ENCODE results near the gene ILKAP.

The ILKAP gene

DNA sequence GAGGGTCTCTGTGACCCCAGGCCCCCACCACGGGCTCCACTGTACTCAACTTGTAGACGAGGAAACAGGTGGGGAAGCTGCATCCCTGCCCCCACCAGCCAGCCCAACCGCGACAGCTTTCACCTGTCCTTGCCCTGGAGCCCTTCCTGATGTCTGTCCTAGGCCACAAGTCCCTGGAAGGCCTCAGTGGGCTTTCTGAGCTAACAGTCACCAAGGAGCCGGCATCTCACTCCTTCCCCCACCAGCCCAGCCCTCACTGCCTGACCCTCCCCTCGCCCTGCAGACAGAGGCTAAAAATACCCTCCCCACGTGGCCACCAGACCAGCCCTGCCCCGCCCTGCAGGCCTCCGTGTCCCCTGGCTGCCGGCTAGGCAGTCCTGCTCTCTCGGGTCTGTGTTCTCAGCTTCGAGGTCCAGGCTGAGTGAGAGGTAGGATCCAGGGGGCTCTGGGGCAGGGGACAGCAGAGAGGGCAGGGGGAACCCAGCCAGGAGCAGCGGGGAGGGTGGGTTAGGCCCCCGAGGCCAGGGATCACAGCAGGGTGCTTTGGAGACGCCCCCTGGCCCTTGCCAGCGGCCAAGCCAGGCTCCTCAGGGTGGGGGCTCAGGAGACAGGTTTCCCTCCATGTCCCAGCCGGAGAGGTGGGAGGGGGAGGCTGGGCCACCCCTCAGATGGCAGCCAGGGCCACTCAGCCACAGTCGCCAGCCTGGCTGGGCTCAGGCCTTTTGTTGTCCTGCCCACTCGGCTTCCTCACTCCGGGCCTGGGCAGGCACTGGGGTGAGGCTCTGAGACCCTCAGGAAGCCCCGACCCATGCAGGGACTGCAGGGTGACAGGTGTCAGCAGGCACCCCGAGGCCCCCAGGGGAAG lies 64.9 kb downstream of the ILKAP start, which contains the start of gene KLHL30:
Gene KLHL30 (plus strand): TSS at position 338 of the 865 bp plus-strand sequence. CDS start 2,087 bp downstream, outside the sequence.
- peak within 1 kb of the TSS; percentile 29 for H3K4me3 ChIP-seq (ENCODE audit: low read length)
- H3K27me3 ChIP-seq (ENCODE audit: control insufficient read depth, insufficient read depth, low read length) = no peaks in the 10 kb centered on the region
- H3K4me1 ChIP-seq (ENCODE audit: control insufficient read depth, insufficient read depth, low read length) = peaks cover 13% of the 10 kb centered on the region
- no peak within 1 kb of the TSS for H3K9ac ChIP-seq (ENCODE audit: low read length)
- H3K27ac ChIP-seq (ENCODE audit: low read depth, low read length) = no peak within 1 kb of the TSS
- H3K36me3 ChIP-seq (ENCODE audit: control insufficient read depth, insufficient read depth, low read length) = no peaks in the 10 kb centered on the region

DNA sequence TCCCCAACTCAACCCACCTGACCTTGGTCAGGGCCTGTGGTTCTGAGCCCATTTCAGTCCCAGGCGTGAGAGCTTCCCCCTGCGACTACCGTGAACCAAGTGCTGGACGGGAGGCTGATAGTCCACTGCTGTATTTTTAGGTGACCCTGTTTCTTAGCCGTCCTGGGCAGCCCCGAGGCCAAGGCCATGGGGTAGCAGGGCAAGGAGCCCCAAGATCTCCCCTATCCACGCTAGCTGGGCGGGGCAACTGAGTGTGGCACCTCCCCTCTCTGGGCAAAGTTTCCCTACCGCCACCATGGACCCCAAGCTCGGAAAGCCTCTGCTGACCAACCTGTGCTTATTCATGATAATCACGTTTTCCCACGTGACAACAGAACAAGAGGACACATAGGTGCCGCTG lies 65.6 kb downstream of the ILKAP start:
- H3K36me3 ChIP-seq (ENCODE audit: control insufficient read depth, insufficient read depth, low read length) = no peaks in the 10 kb centered on the region
- peaks cover 12% of the 10 kb centered on the region for H3K4me1 ChIP-seq (ENCODE audit: control insufficient read depth, insufficient read depth, low read length)
- H3K9ac ChIP-seq (ENCODE audit: low read length) = no peak overlapping the region
- H3K27me3 ChIP-seq (ENCODE audit: control insufficient read depth, insufficient read depth, low read length) = no peaks in the 10 kb centered on the region
- H3K27ac ChIP-seq (ENCODE audit: low read depth, low read length) = no peak overlapping the region
- no peak overlapping the region for H3K4me3 ChIP-seq (ENCODE audit: low read length)

DNA sequence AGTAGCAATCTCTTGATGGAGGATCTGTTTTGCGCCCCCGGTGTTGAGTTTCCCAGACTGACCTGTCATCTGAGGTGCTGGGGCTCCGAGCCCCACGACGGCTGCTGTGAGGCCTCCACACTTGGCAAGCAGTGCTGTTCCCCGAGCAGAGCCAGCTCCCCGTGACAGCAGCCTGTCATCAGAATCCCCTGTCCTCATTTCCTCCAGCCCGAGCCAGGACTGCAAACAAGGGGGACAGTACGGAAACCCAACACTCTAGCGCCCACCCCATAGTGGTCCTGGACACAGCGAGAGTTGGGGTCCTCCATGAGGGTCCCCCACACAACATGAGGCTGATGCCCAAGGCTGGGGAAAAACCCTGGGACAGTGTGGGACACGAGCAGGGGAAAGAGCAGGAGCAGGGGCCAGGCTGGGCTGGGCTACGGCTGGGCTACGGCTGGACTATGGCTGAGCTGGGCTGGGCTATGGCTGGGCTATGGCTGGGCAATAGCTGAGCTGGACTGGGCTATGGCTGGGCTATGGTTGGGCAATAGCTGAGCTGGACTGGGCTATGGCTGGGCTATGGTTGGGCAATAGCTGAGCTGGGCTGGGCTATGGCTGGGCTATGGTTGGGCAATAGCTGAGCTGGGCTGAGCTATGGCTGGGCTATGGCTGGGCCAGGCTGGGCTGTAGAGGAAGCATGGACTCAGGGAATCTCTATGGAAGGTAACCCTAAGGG lies 66.5 kb downstream of the ILKAP start:
- H3K27ac ChIP-seq (ENCODE audit: low read depth, low read length) = no peak overlapping the region
- H3K27me3 ChIP-seq (ENCODE audit: control insufficient read depth, insufficient read depth, low read length) = no peaks in the 10 kb centered on the region
- H3K9ac ChIP-seq (ENCODE audit: low read length) = no peak overlapping the region
- H3K36me3 ChIP-seq (ENCODE audit: control insufficient read depth, insufficient read depth, low read length) = no peaks in the 10 kb centered on the region
- peaks cover 12% of the 10 kb centered on the region for H3K4me1 ChIP-seq (ENCODE audit: control insufficient read depth, insufficient read depth, low read length)
- no peak overlapping the region for H3K4me3 ChIP-seq (ENCODE audit: low read length)

DNA sequence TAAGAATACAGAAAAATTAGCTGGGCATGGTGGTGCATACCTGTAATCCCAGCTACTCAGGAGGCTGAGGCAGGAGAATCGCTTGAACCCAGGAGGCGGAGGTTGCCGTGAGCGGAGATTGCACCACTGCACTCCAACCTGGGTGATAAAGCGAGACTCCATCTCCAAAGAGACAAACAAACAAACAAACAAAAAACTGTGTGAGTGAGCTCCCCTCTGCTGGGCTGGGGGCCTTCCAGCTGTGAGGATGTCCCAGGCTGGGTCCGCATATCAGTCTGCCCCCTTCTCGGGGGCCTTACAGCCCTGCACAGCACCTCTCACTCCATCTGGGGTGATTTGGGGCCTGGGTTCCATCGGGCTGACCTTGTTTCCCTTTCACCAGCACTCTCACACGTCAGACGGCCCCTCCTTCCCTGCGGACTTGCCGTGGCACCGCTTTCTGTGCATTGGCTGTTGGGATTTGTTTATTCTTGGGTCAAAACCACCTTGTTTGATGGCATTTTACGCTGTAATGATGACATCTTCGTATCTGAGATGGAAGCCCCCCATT lies 67.8 kb downstream of the ILKAP start:
- Histone ChIP-seq H3K9ac (ENCODE audit: low read length) (no peak overlapping the region), H3K36me3 (ENCODE audit: control insufficient read depth, insufficient read depth, low read length) (no peaks in the 10 kb centered on the region), H3K4me1 (ENCODE audit: control insufficient read depth, insufficient read depth, low read length) (peaks cover 12% of the 10 kb centered on the region), H3K27me3 (ENCODE audit: control insufficient read depth, insufficient read depth, low read length) (no peaks in the 10 kb centered on the region), H3K4me3 (ENCODE audit: low read length) (no peak overlapping the region), H3K27ac (ENCODE audit: low read depth, low read length) (no peak overlapping the region)

DNA sequence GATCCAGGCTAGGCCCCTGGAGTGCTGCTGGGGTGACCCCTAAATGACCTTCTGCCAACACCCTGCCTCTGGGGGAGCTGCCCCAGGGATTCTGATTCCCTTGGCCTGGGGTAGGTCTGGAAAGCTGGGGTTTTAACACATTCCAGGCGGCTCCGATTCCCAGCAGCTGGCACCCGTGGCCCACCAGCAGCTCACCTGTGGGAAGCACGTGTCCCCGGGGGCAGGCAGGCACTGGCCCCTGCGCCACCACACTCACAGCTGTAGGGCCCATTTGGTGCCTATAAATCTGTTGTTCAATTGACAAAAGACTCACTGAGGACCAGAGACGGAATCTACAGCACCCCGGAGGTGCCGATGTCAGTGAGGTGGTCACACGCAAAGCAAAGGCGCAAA lies 69.1 kb downstream of the ILKAP start:
- Histone ChIP-seq H3K4me3 (ENCODE audit: low read length) (no peak overlapping the region), H3K27me3 (ENCODE audit: control insufficient read depth, insufficient read depth, low read length) (no peaks in the 10 kb centered on the region), H3K36me3 (ENCODE audit: control insufficient read depth, insufficient read depth, low read length) (no peaks in the 10 kb centered on the region), H3K9ac (ENCODE audit: low read length) (no peak overlapping the region), H3K4me1 (ENCODE audit: control insufficient read depth, insufficient read depth, low read length) (peaks cover 12% of the 10 kb centered on the region), H3K27ac (ENCODE audit: low read depth, low read length) (no peak overlapping the region)

DNA sequence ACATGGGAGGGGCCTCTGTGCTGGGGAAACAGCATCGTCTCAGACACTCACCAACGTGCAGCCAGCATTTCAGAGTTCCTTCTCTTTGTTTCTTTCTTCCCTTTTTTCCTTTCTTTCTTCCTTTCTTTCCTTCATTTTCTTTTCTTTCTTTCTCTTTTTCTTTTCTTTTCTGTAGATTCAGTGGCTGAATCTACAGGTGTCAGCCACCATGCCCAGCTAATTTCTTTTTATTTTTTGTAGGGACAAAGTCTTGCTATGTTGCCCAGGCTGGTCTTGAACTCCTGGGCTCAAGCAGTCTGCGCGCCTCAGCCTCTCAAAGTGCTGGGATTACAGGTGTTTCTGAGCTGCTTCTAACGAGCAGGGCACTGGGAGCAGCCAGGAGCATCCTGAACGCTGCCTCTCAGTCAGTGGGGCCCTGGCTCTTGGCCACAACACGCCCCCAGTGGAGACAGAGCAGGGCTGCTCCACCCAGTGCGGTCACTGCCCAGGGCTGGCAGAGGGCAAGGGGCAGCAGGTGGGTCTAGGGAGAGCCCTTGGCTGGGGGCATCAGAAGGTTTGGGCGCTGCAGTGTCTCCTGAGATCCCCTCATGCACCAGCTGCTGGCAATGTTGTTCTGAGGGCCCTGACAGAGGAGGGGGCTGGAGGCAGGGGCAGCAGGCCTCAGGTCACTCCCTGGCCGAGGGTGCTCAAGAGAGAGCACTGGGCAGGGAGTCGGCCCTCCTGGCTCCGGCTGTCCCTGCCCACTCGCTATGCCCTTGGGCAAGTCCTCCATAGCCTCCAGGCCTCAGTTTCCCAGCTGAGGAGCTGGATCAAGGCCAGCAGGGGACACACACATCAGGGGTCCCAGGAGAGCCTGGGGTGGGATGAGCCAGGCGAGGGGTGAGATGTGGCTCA lies 69.7 kb downstream of the ILKAP start:
- Histone ChIP-seq H3K4me1 (ENCODE audit: control insufficient read depth, insufficient read depth, low read length) (peaks cover 7% of the 10 kb centered on the region), H3K4me3 (ENCODE audit: low read length) (no peak overlapping the region), H3K9ac (ENCODE audit: low read length) (no peak overlapping the region), H3K36me3 (ENCODE audit: control insufficient read depth, insufficient read depth, low read length) (no peaks in the 10 kb centered on the region), H3K27me3 (ENCODE audit: control insufficient read depth, insufficient read depth, low read length) (no peaks in the 10 kb centered on the region), H3K27ac (ENCODE audit: low read depth, low read length) (no peak overlapping the region)

DNA sequence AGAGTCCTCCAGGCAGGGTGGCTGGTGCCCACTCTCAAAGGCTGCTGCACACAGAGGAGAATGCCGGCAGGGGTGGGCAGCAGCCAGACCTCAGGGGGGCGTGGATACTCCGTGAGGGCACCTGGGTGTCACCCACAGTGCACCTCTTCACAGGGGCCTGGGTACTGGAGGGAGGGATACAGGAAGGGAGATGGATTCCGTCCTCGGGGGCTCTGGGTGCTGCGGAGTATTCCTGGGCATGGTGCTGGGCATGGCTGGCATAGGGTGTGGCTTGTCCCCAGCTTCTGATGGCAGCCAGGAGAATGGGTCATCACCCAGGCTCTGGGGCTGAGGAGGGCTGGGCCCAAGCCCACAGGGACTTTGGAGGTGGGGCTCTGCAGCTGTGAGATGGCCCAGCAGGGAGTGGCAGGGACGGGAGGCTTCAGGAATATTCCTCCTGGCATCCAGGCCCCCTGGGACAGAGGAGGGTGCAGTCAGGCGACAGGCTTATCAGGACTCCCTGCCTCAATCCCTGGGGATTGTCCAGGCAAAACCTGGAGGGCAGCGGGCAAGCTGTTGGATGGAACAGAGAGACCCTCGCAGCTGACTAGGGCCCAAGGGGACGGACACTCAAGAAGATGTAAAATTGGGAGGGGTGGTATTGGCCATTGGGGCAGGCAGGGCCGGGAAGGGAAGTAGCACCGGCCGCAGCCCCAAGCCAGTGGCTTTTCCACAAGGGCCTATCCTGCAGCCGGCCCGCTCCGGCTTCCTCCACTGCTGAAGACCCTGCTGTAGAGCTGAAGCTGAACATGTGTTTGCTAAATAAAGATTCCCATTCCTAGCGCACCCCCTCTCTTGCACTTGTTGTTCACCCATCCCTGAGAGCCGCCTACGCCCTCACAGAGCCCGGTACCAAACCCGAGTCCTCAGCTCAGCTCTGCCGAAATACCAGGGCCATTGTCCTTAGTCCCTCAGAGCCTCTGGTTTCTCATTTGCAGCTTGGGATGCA lies 70.7 kb downstream of the ILKAP start:
- H3K27ac ChIP-seq (ENCODE audit: low read depth, low read length) = no peak overlapping the region
- peaks cover 3% of the 10 kb centered on the region for H3K4me1 ChIP-seq (ENCODE audit: control insufficient read depth, insufficient read depth, low read length)
- no peaks in the 10 kb centered on the region for H3K27me3 ChIP-seq (ENCODE audit: control insufficient read depth, insufficient read depth, low read length)
- H3K4me3 ChIP-seq (ENCODE audit: low read length) = no peak overlapping the region
- no peaks in the 10 kb centered on the region for H3K36me3 ChIP-seq (ENCODE audit: control insufficient read depth, insufficient read depth, low read length)
- H3K9ac ChIP-seq (ENCODE audit: low read length) = no peak overlapping the region

DNA sequence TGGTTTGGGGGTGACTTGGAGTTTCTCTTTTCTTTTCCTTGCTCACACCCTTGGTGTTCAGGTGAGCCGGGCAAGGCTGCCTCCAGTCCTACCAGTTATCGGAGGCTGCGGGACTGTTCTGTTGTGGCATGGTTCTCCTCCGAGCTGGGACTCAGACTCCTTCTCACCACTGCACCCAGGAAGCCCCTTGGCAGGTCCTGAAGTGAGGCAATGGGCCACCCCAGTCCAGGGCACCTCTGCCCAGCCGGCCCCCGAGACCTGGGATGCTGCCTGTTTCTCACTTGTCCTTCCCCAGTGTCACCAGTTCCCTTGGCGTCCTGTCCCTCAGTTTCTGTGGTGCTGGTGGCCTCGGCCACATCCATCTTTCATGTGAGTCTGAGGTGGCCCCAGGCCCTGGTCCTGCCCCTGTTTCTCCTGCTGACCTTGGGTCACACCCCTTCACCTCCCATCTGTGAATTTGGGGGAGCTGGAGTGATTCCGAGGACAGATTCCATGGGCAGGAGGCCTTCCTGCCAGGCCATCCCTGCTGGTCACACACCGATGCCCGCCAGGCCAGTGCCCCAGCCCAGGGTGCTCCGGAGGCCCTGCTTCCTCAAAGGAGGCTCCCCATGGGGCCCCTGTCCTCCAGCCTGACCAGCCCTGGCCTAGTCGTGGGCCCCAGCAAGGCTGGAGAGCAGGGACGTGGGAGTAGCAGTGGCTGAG lies 71.6 kb downstream of the ILKAP start:
- Histone ChIP-seq H3K27ac (ENCODE audit: low read depth, low read length) (no peak overlapping the region), H3K9ac (ENCODE audit: low read length) (no peak overlapping the region), H3K36me3 (ENCODE audit: control insufficient read depth, insufficient read depth, low read length) (no peaks in the 10 kb centered on the region), H3K27me3 (ENCODE audit: control insufficient read depth, insufficient read depth, low read length) (no peaks in the 10 kb centered on the region), H3K4me1 (ENCODE audit: control insufficient read depth, insufficient read depth, low read length) (peaks cover 7% of the 10 kb centered on the region), H3K4me3 (ENCODE audit: low read length) (no peak overlapping the region)

DNA sequence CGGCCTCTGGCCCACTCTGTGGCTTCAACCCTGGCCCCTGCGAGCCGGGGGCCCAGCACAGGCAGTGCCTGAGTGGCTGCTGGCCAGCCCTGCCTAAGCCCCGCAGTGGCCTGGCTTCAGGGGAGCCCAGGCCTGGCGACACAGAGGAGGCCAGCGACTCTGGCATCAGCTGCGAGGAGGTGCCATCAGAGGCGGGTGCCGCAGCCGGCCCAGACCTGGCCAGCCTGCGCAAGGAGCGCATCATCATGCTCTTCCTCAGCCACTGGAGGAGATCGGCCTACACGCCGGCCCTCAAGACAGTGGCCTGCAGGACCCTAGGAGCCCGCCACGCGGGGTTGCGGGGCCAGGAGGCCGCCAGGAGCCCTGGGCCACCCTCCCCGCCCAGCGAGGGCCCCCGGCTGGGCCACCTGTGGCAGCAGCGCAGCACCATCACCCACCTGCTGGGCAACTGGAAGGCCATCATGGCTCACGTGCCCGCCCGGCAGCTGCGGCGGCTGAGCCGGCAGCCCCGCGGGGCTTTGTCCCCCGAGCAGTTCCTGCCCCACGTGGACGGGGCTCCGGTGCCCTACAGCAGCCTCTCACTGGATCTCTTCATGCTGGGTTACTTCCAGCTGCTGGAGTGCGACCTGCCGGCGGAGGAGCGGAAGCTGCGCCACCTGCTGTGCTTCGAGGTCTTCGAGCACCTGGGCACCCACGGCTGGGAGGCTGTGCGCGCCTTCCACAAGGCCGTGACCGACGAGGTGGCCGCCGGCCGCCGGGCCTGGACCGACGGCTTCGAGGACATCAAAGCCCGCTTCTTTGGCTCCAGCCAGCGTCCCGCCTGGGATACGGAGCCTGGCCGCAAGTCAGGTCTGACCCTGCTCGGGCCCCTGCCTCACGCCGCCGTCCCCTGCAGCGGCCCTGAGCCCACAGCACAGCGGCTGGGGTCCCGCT lies 72.5 kb downstream of the ILKAP start:
- Histone ChIP-seq H3K9ac (ENCODE audit: low read length) (no peak overlapping the region), H3K4me3 (ENCODE audit: low read length) (no peak overlapping the region), H3K4me1 (ENCODE audit: control insufficient read depth, insufficient read depth, low read length) (peaks cover 9% of the 10 kb centered on the region), H3K27me3 (ENCODE audit: control insufficient read depth, insufficient read depth, low read length) (no peaks in the 10 kb centered on the region), H3K27ac (ENCODE audit: low read depth, low read length) (no peak overlapping the region), H3K36me3 (ENCODE audit: control insufficient read depth, insufficient read depth, low read length) (no peaks in the 10 kb centered on the region)

DNA sequence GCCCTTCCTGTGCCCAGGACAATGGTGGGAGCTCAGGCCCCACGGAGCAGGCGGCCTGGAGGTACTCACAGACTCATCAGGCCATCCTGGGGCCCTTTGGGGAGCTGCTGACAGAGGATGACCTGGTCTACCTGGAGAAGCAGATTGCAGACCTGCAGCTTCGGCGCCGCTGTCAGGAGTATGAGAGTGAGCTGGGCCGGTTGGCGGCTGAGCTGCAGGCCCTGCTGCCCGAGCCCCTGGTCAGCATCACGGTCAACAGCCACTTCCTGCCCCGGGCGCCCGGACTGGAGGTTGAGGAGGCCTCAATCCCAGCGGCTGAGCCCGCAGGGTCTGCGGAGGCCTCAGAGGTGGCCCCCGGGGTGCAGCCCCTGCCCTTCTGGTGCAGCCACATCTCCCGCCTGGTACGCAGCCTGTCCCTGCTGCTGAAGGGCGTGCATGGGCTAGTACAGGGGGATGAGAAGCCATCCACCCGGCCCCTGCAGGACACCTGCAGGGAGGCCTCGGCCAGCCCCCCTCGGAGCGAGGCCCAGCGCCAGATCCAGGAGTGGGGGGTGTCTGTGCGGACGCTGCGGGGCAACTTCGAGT lies 73.3 kb downstream of the ILKAP start:
- Histone ChIP-seq H3K36me3 (ENCODE audit: control insufficient read depth, insufficient read depth, low read length) (no peaks in the 10 kb centered on the region), H3K4me1 (ENCODE audit: control insufficient read depth, insufficient read depth, low read length) (peaks cover 9% of the 10 kb centered on the region), H3K4me3 (ENCODE audit: low read length) (no peak overlapping the region), H3K27ac (ENCODE audit: low read depth, low read length) (no peak overlapping the region), H3K27me3 (ENCODE audit: control insufficient read depth, insufficient read depth, low read length) (no peaks in the 10 kb centered on the region), H3K9ac (ENCODE audit: low read length) (no peak overlapping the region)

Measured in rectal smooth muscle tissue (tissue), 1 donor.